Stomach (tissue), 4 donors: Measurements from ENCODE around the gene SSTR1.
"Not testable (repeated sequence)": the region's sequence is repeated elsewhere in the genome, so short reads cannot be mapped to it uniquely, and the experiment has no call there.

ENCODE experiments used
- POLR2A ChIP-seq, 4 donors: fragments of 450-650 bp; IDR thresholded peaks; one replicate each; pipeline ENCODE4 v1.6.1; 2016; ENCODE audit warnings: antibody characterized with exemption in 4 of 4, control low read depth in 2 of 4, mild to moderate bottlenecking in 1 of 4, moderate library complexity in 1 of 4
- POLR2AphosphoS5 ChIP-seq, 3 donors: sonication (generic); formaldehyde crosslinking; IDR thresholded peaks; one replicate each; pipeline ENCODE4 v1.6.1; 2016; ENCODE audit warnings: antibody characterized with exemption in 3 of 3

- not testable (repeated sequence) for TF ChIP-seq POLR2A, POLR2AphosphoS5 (IDR thresholded peaks at IDR 0.05)
Measured at GRCh38 chr14:38191491-38191890, 16.2 kb upstream of the SSTR1 start.
